BLaER1 (cell line): ENCODE data around the gene SDCCAG8.
A peak's percentile ranks its signal among the peaks of the same experiment; 100 is the strongest.

ENCODE experiments used
- H3K27ac ChIP-seq: shearing (Covaris generic); formaldehyde crosslinking; 2 replicates; pipeline ENCODE4 v1.8.1; 2022
- H3K27me3 ChIP-seq: shearing (Covaris generic); formaldehyde crosslinking; 2 replicates; pipeline ENCODE4 v1.8.1; 2022
- H3K36me3 ChIP-seq: shearing (Covaris generic); formaldehyde crosslinking; 2 replicates; pipeline ENCODE4 v1.8.1; 2022
- H3K4me1 ChIP-seq: shearing (Covaris generic); formaldehyde crosslinking; 2 replicates; pipeline ENCODE4 v1.8.1; 2022
- H3K4me2 ChIP-seq: shearing (Covaris generic); formaldehyde crosslinking; 2 replicates; pipeline ENCODE4 v1.8.1; 2022
- H3K4me3 ChIP-seq: shearing (Covaris generic); formaldehyde crosslinking; 2 replicates; pipeline ENCODE4 v1.8.1; 2022
- H3K9ac ChIP-seq: shearing (Covaris generic); formaldehyde crosslinking; 2 replicates; pipeline ENCODE4 v1.8.1; 2022
- H3K9me3 ChIP-seq: shearing (Covaris generic); formaldehyde crosslinking; 2 replicates; pipeline ENCODE4 v1.8.1; 2022
- H4K20me1 ChIP-seq: shearing (Covaris generic); formaldehyde crosslinking; 2 replicates; pipeline ENCODE4 v1.8.1; 2022
- Cebpa-rat ChIP-seq: shearing (Covaris generic); IDR thresholded peaks from 2 replicates; pipeline ENCODE4 v1.8.1; 2022

The SDCCAG8 gene

GRCh38 chr1:243293941-243294722 lies 38.3 kb downstream of the SDCCAG8 start:
- no peak for TF ChIP-seq Cebpa-rat
- Histone ChIP-seq H3K4me1 (0 out of 2 replicates have a peak, but pooled peaks cover 8% of the 10 kb centered on the region), H4K20me1 (no peaks in the 10 kb centered on the region), H3K9me3 (peaks cover 45% of the 10 kb centered on the region), H3K27me3 (no peaks in the 10 kb centered on the region), H3K4me2 (no peak overlapping the region), H3K4me3 (no peak overlapping the region), H3K36me3 (peaks cover 38% of the 10 kb centered on the region), H3K9ac (no peak overlapping the region), H3K27ac (no peak overlapping the region)

- no peaks in the 10 kb centered on the region for H3K27me3 ChIP-seq
- H3K9ac ChIP-seq = no peak overlapping the region
- H3K4me1 ChIP-seq = 0 out of 2 replicates have a peak, but pooled peaks cover 8% of the 10 kb centered on the region
- H4K20me1 ChIP-seq = no peaks in the 10 kb centered on the region
- H3K36me3 ChIP-seq = peaks cover 36% of the 10 kb centered on the region
- no peak overlapping the region for H3K4me3 ChIP-seq
- H3K27ac ChIP-seq = no peak overlapping the region
- H3K4me2 ChIP-seq = no peak overlapping the region
- peaks cover 43% of the 10 kb centered on the region for H3K9me3 ChIP-seq
- TF ChIP-seq Cebpa-rat = no peak
These were observed 38.9 kb downstream of the SDCCAG8 start for GRCh38 chr1:243294723-243295121.

- H3K4me2 ChIP-seq = no peak overlapping the region
- no peaks in the 10 kb centered on the region for H3K27me3 ChIP-seq
- H3K4me3 ChIP-seq = no peak overlapping the region
- no peaks in the 10 kb centered on the region for H3K4me1 ChIP-seq
- no peak overlapping the region for H3K9ac ChIP-seq
- H4K20me1 ChIP-seq = no peaks in the 10 kb centered on the region
- H3K36me3 ChIP-seq = peaks cover 23% of the 10 kb centered on the region; the same call in 1 of the 2 replicates
- no peak for TF ChIP-seq Cebpa-rat
- H3K9me3 ChIP-seq = peaks cover 40% of the 10 kb centered on the region
- H3K27ac ChIP-seq = no peak overlapping the region
These were observed 43.2 kb downstream of the SDCCAG8 start for GRCh38 chr1:243299069-243299468.

GRCh38 chr1:243301059-243301458 lies 45.2 kb downstream of the SDCCAG8 start:
- Histone ChIP-seq H3K9me3 (peaks cover 24% of the 10 kb centered on the region), H3K36me3 (peaks cover 19% of the 10 kb centered on the region; the same call in 1 of the 2 replicates), H3K4me1 (no peaks in the 10 kb centered on the region), H4K20me1 (no peaks in the 10 kb centered on the region), H3K27ac (no peak overlapping the region), H3K27me3 (no peaks in the 10 kb centered on the region), H3K9ac (no peak overlapping the region), H3K4me3 (no peak overlapping the region), H3K4me2 (no peak overlapping the region)
- TF ChIP-seq Cebpa-rat = no peak

GRCh38 chr1:243311809-243312208 lies 56.0 kb downstream of the SDCCAG8 start:
- Histone ChIP-seq H3K9me3 (no peaks in the 10 kb centered on the region), H3K4me1 (peaks cover 15% of the 10 kb centered on the region), H3K27me3 (no peaks in the 10 kb centered on the region), H3K27ac (no peak overlapping the region), H3K4me2 (no peak overlapping the region), H4K20me1 (no peaks in the 10 kb centered on the region), H3K4me3 (no peak overlapping the region), H3K36me3 (peaks cover 9% of the 10 kb centered on the region; the same call in 1 of the 2 replicates), H3K9ac (no peak overlapping the region)
- no peak for TF ChIP-seq Cebpa-rat

- H3K9ac ChIP-seq = no peak overlapping the region
- no peaks in the 10 kb centered on the region for H4K20me1 ChIP-seq
- TF ChIP-seq Cebpa-rat = no peak
- peak overlapping the region; percentile 40; the same call in 1 of the 2 replicates for H3K27ac ChIP-seq
- H3K27me3 ChIP-seq = no peaks in the 10 kb centered on the region
- no peak overlapping the region for H3K4me3 ChIP-seq
- peaks cover 15% of the 10 kb centered on the region for H3K4me1 ChIP-seq
- peaks cover 19% of the 10 kb centered on the region for H3K36me3 ChIP-seq
- H3K4me2 ChIP-seq = peak overlapping the region; percentile 66
- no peaks in the 10 kb centered on the region for H3K9me3 ChIP-seq
These were observed 57.3 kb downstream of the SDCCAG8 start for GRCh38 chr1:243312952-243313634.

- no peaks in the 10 kb centered on the region for H3K27me3 ChIP-seq
- no peak overlapping the region for H3K9ac ChIP-seq
- H3K4me3 ChIP-seq = no peak overlapping the region
- TF ChIP-seq Cebpa-rat = no peak
- H3K4me2 ChIP-seq = peak overlapping the region; percentile 66
- no peaks in the 10 kb centered on the region for H3K9me3 ChIP-seq
- H3K27ac ChIP-seq = peak overlapping the region; percentile 40; the same call in 1 of the 2 replicates
- H3K4me1 ChIP-seq = peaks cover 15% of the 10 kb centered on the region
- H4K20me1 ChIP-seq = no peaks in the 10 kb centered on the region
- H3K36me3 ChIP-seq = peaks cover 26% of the 10 kb centered on the region
These were observed 58.0 kb downstream of the SDCCAG8 start for GRCh38 chr1:243313635-243314536.

- H4K20me1 ChIP-seq = no peaks in the 10 kb centered on the region
- no peak overlapping the region for H3K4me3 ChIP-seq
- no peak overlapping the region for H3K27ac ChIP-seq
- H3K9me3 ChIP-seq = no peaks in the 10 kb centered on the region
- no peaks in the 10 kb centered on the region for H3K27me3 ChIP-seq
- H3K4me1 ChIP-seq = peaks cover 15% of the 10 kb centered on the region
- no peak overlapping the region for H3K4me2 ChIP-seq
- H3K9ac ChIP-seq = no peak overlapping the region
- H3K36me3 ChIP-seq = peaks cover 18% of the 10 kb centered on the region
- no peak for TF ChIP-seq Cebpa-rat
These were observed 59.6 kb downstream of the SDCCAG8 start for GRCh38 chr1:243315455-243315854.

GRCh38 chr1:243315893-243316292 lies 60.1 kb downstream of the SDCCAG8 start:
- H3K4me2 ChIP-seq = no peak overlapping the region
- TF ChIP-seq Cebpa-rat = no peak
- peaks cover 15% of the 10 kb centered on the region for H3K4me1 ChIP-seq
- no peaks in the 10 kb centered on the region for H4K20me1 ChIP-seq
- H3K9me3 ChIP-seq = no peaks in the 10 kb centered on the region
- H3K27me3 ChIP-seq = no peaks in the 10 kb centered on the region
- H3K27ac ChIP-seq = no peak overlapping the region
- H3K4me3 ChIP-seq = no peak overlapping the region
- peaks cover 18% of the 10 kb centered on the region for H3K36me3 ChIP-seq
- no peak overlapping the region for H3K9ac ChIP-seq
